HG02610 (cell line): Measurements from ENCODE around the gene SLC29A3.

Experiments used
- ATAC-seq: cut with Tn5 transposase; IDR thresholded peaks from one replicate; pipeline ENCODE4 v1.9.1; 2021; ENCODE audit warnings: mild to moderate bottlenecking, moderate library complexity; ENCODE audit not compliant: unreplicated experiment

The SLC29A3 gene

DNA sequence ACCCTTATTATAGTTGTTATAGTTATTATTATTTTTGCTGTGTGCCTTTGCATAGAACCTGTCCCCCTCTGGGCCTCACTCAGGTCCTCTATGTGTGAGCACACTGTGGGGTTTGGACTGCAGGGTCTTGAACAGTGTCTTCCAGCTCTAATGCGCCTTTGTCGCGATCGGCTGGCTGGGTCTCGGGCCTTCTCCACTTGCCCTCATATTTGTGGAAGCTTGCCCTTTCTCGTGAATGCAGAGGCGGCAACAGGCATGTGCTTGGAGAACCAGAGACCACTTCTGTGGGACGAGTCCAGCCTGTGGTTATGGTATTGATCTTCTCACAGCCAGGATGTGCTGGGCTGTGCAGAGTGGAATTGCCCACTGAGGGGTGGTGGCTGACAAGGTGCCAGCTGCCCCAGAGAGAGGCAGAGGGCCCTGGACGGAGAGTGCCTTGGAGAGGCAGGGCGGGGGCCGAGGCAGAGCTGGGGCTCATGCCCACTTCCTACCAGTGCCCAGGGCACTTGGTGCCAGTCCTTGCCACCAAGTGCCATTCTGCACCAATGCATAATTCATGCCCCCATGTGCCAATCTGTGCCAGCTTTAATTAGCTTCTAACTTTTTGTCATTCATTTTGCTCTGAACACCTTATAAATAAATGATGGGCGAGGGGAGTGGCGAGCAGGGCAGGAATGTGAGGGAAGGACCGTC is 70.9 kb downstream of the SLC29A3 start:
- no peak for ATAC-seq

DNA sequence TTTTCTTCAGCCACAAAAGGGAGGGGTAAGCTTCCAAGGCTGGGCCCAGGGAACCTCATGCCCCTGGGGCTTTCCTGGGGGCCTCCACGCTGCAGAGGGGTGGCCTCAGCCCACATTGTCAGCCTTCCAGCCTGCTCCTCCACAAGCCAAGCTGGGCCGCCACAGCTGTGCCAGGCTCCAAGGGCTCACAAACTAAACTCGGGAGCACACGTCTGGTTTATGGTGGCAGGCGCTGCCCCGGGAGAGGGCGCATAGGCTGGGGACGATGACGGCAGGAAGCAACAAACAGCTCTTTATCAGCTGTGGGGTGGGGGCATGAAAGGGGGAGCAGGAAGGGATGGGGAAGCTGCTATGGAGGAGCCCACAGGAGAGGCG is 71.4 kb downstream of the SLC29A3 start:
- ATAC-seq = no peak

DNA sequence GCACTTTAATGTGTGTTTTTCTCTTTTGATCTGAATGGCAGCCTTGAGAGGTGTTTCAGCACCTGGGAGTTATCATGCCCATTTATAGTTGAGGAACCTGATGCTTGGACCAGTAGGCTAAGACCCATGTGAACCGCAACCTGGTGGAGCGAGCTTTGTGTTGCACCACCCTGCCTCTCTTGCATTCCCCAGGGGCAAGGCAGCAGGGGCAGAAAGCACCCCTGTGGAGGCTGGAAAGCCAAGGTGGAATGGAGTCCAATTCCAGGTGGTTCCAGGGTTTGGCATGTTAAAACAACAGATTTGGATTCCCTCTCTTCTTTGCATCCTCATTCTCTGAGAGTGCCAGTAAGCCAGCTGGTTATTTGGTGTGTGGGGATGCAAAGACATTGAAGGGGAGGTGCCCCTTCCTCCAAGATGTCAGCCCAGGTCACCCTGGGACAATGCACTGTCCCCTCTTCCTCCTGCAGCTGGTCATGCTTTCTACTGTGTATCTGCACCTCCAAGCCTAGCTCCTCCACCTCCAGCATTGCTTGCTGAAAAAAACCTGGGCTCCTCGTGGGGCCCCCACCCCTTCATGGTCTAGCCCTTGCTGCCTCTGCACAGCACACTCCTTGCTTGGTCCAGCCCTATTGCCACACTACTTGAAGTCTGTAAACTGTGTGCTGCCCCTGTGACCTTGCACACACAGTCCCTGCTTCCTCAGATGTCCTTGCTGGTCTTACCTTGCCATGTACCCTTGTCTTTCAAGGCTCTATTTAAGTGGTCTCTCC is 72.0 kb downstream of the SLC29A3 start:
- ATAC-seq = no peak

- ATAC-seq = no peak
Measured at GRCh38 chr10:71391701-71392100, 72.6 kb downstream of the SLC29A3 start.

GRCh38 chr10:71392292-71392691 is 73.2 kb downstream of the SLC29A3 start:
- no peak for ATAC-seq

DNA sequence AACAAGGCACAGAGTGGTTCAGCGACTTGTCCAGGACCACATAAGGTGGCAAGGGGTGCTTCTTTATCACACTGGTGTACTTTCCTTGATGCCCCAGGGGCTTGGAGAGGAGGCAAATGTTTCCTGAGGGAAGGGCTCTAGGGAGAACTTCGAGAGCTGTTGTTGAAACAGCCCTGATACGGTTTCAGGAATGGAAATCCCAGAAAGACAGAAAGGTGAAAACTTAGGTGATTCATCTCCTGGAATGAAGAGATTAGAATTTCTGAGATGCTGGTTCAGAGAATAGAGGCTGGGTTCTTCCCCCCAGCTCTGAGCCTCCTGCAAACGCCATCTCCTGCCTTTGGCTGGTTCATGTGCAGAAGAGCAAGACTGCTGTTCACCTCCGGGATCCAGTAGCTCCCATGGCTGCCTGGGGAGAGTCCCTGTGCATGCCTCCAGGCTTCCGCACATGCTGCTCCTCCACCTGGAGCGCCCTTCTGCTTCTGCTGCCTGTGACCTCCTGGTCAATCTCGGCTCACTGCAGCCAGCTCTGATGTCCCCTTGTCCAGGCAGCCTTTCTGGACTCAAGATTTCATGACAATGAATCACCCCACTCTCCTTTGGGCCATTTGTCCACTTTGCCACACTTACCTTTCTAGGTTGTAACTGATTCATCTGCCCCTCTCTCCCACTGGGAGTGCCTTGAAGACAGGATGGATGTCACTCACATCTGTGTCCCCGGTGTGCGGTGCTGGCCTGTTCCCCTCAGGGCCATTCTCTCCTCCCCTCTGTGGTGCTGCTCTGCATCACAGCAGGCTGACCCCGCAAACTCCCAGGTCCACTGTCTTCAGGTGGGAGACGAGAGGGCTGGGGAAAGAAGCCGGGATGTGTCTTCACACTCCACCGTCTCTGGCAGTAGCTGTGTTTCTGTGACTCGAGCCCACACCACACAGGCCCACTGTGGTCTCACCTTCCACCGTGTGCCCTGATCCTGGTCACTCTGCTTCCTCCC is 74.0 kb downstream of the SLC29A3 start:
- ATAC-seq = no peak

DNA sequence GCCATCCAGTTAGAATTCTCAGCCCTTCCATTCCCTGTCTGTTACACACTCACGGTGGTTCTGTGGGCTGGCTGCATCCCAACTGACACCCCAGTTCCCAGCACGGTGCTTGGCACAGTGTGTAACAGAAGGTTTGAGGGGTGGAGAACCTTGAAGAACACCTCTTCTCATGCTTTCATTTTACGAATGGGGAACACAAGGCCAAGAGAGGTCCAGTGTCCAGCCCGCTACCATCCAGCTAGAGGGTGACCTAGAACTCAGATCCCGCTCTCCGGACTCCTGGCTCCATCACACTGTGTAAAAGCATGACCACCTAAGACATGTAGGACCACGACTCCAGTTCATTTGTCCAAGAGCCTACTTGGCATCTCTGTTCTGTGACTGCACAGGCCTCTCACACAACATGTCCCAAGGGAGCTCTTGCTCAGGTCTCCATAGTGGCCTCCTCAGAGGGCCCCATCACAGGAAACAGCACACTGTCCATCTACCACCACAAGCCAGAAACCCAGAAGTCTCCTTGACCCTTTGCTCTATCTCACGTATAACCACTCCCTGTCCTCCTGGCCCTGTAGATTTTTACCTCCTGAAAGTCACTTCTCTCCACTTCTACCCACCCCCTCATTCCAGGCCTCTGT is 74.9 kb downstream of the SLC29A3 start:
- ATAC-seq = no peak

DNA sequence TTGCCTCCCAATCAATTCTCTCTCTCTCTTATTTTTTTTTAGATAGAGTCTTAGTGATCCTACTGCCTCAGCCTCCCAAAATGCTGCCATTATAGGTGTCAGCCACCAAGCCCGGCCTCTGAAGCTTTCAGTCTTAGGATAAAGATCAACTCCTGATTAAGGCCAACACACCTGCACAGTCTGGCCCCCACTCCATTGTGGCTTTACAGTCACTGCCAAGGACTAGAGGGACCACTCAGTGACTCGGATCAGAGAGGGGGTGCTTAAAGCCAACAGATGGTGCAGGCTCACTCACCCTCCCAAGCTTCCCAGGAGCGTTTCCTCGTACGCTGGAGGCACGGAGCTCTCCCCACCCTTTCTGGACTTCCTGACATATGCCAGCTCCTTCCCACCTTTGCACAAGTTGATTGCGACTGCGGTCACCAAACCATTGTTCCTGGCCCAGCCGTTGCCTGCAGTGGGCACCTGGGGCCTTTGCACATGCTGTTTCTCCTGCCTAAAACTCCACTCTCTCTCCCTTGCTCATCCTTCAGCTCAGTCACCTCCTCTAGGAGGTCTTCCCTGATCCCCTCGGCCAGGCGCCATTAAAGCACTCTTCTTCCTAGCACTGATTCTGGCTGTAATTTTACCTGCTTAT is 76.0 kb downstream of the SLC29A3 start:
- no peak for ATAC-seq

DNA sequence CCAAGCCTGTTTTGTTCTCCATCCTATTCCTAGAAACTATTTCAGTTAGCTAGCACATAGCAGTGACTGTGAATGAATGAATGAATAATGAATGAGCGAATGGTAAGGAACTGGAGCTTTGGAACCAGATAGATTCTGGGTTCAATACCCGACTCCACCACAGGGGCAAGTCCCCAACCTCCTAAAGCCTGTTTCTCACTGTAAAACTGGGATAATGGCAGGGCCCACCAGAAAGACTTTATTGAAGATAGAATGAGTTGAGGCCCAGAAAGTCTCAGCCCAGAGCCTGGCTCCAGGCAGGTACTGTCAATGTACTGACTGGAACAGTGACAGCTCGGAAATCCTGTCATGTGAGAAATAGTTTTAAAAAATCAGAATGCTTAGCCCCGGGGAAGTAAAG is 76.6 kb downstream of the SLC29A3 start:
- no peak for ATAC-seq

- ATAC-seq = no peak
Measured at GRCh38 chr10:71396084-71396710, 77.1 kb downstream of the SLC29A3 start.

- ATAC-seq = no peak
Measured at GRCh38 chr10:71396711-71397295, 77.7 kb downstream of the SLC29A3 start, which contains the start of gene CDH23. Gene CDH23 (plus strand): TSS chr10:71396920. CDS start chr10:71439832, 42,912 bp downstream.

GRCh38 chr10:71397296-71398212 is 78.5 kb downstream of the SLC29A3 start:
- ATAC-seq = no peak

DNA sequence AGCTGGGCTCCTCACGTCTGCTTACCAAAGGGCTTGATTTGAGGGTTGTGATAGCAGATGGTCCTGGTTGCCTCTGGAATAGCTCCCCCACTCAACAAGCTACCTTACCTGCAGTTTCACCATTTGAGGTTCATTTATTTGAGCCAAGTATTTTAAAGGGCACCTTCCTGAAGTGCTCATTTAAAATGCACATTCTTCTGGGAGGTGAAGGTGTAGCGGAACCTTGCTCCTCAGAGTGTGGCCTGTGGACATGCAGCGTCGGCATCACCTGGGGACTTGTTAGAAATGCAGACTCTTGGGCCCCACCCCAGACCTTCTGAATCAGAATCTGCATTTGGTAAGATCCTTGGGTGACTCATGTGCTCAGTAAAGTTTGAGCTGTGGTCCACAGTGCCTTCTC is 79.9 kb downstream of the SLC29A3 start:
- ATAC-seq = no peak

DNA sequence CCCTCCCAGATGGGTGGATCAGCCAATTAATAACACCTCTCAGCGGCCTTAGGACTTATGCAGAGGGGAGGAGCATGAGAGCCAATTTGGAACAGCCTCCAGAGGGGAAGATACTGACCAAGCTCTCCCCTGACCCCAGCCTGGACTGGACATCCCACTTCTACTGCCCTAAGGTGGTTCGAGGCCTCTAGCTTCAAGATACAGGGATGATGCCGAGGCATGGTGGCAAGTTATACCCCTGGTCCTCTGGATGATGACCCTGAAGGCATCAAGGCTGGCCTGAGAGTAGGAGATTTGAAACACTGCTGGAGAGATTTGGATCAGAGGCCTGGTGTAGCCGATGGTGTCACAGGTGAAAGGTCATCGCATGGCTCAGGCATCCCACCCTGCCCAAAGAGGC is 80.9 kb downstream of the SLC29A3 start:
- no peak for ATAC-seq

DNA sequence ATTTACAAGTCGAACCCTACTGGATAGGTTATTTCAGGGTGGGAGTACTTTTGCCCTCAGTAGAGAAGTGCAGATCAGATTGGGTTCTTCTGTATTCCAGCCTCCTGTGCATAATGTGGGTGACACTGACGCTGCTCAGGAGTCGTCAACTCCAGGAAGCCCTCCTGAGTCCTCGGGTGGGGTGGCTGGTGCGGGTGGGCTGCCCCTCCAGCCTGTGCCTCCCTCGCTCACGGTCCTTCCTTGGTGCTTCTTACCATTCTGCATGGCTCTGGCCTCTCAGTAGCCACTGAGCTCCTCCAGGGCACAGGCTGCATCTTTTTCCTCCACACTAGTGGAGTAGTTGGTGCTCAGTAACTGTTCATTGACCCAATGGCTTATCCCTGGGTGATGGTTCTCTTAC is 82.0 kb downstream of the SLC29A3 start:
- ATAC-seq = no peak

DNA sequence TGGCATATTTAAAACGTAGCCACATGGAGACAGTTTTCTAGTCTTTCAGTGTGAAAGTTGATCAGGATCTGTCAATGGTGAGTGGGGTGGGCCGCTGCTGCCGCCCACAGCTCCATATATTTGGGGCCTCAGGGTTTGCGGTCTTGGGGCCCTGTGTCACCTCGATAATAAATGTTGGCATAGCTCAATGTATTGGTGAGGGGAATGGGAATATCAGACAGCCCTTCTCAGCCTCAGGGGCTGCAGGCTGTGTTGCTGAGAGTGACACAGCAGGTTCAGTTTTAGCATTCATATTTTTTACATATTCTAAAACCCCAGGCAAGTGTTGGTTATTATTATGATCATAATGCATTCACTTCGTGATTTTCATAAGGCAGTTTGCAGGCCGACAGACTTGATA is 82.9 kb downstream of the SLC29A3 start:
- no peak for ATAC-seq

- no peak for ATAC-seq
Measured at GRCh38 chr10:71404503-71405295, 85.6 kb downstream of the SLC29A3 start.

- no peak for ATAC-seq
Measured at GRCh38 chr10:71406878-71407277, 87.8 kb downstream of the SLC29A3 start.
